HG02840 (cell line): ENCODE data around the gene GRM1.
"Not testable (repeated sequence)": the region's sequence is repeated elsewhere in the genome, so short reads cannot be mapped to it uniquely, and the experiment has no call there.

ENCODE experiments used
- ATAC-seq: cut with Tn5 transposase; IDR thresholded peaks from one replicate; pipeline ENCODE4 v1.9.1; 2021; ENCODE audit warnings: mild to moderate bottlenecking, moderate library complexity, moderate number of reproducible peaks; ENCODE audit not compliant: unreplicated experiment, low FRiP score

The GRM1 gene

GRCh38 chr6:146189131-146189530, 160.3 kb downstream of the GRM1 start:
- no peak for ATAC-seq

- no peak for ATAC-seq
These were observed 161.7 kb downstream of the GRM1 start for GRCh38 chr6:146190581-146190980.

GRCh38 chr6:146191166-146191565, 162.3 kb downstream of the GRM1 start:
- ATAC-seq, result no peak

- no peak for ATAC-seq
These were observed 162.8 kb downstream of the GRM1 start for GRCh38 chr6:146191612-146192011.

GRCh38 chr6:146194434-146194833, 165.6 kb downstream of the GRM1 start:
- no peak for ATAC-seq

- no peak for ATAC-seq
These were observed 171.3 kb downstream of the GRM1 start for GRCh38 chr6:146200176-146200575.

- no peak for ATAC-seq
These were observed 173.7 kb downstream of the GRM1 start for GRCh38 chr6:146202570-146202969.

GRCh38 chr6:146209942-146210341, 181.1 kb downstream of the GRM1 start:
- ATAC-seq, result no peak

GRCh38 chr6:146210406-146211083, 181.7 kb downstream of the GRM1 start:
- no peak for ATAC-seq

- no peak for ATAC-seq
These were observed 182.8 kb downstream of the GRM1 start for GRCh38 chr6:146211646-146212045.

- ATAC-seq, result no peak
These were observed 183.9 kb downstream of the GRM1 start for GRCh38 chr6:146212781-146213180.

- ATAC-seq, result no peak
These were observed 190.2 kb downstream of the GRM1 start for GRCh38 chr6:146219101-146219500.

- ATAC-seq, result no peak
These were observed 195.6 kb downstream of the GRM1 start for GRCh38 chr6:146224449-146224848.

GRCh38 chr6:146224988-146225387, 196.1 kb downstream of the GRM1 start:
- no peak for ATAC-seq

GRCh38 chr6:146240322-146240721, 211.5 kb downstream of the GRM1 start:
- no peak for ATAC-seq

- ATAC-seq, result no peak
These were observed 211.9 kb downstream of the GRM1 start for GRCh38 chr6:146240807-146241206.

GRCh38 chr6:146243646-146244045, 214.8 kb downstream of the GRM1 start:
- ATAC-seq, result not testable (repeated sequence)

- ATAC-seq, result no peak
These were observed 215.8 kb downstream of the GRM1 start for GRCh38 chr6:146244630-146245143.

GRCh38 chr6:146246028-146246427, 217.2 kb downstream of the GRM1 start:
- ATAC-seq, result no peak

GRCh38 chr6:146253691-146254090, 224.8 kb downstream of the GRM1 start:
- ATAC-seq, result no peak

GRCh38 chr6:146258206-146258605, 229.3 kb downstream of the GRM1 start:
- no peak for ATAC-seq

GRCh38 chr6:146260886-146261285, 232.0 kb downstream of the GRM1 start:
- no peak for ATAC-seq
